Pancreas (tissue), 10 donors: ENCODE measurements around the gene FAM78A. TPM values are rescaled to one million over a fixed set of nuclear protein-coding genes. Genes with fewer than 3 reads are reported as not detected.
"Not testable (repeated sequence)": the region's sequence is repeated elsewhere in the genome, so short reads cannot be mapped to it uniquely, and the experiment has no call there.

Experiments used
- ATAC-seq, 4 donors: fragments of 200-7000 bp; cut with Tn5 transposase; one replicate each; pipeline versions ENCODE4 v1.8.0 to v1.9.1; 2020; ENCODE audit warnings: mild to moderate bottlenecking in 4 of 4, moderate library complexity in 4 of 4
- DNase-seq, 6 donors: peaks; one replicate each; pipeline ENCODE4 v3.0.0-alpha.2; 2020
- FAIRE-seq: peaks from 2 replicates; lab custom pipeline; 2012; peaks lifted over from hg19 to GRCh38; lab: Jason Lieb, UNC
- H3K27ac ChIP-seq, 4 donors: fragments of 200-600 bp; sonication (generic); 1 replicate in 3 of 4; 2 replicates in 1 of 4; pipeline versions ENCODE4 v1.5.0 to v1.8.0; 2020
- H3K27me3 ChIP-seq, 4 donors: fragments of 200-600 bp; one replicate each; pipeline ENCODE4 v1.8.0; 2021
- H3K36me3 ChIP-seq, 3 donors: fragments of 200-600 bp; sonication (generic) in 1 of 3; one replicate each; pipeline versions ENCODE4 v1.5.0 to v1.8.0; 2020 to 2021
- H3K4me1 ChIP-seq, 3 donors: fragments of 200-600 bp; one replicate each; pipeline ENCODE4 v1.8.0; 2021
- H3K4me3 ChIP-seq, 4 donors: fragments of 200-600 bp; sonication (generic) in 2 of 4; one replicate each; pipeline versions ENCODE4 v1.5.0 to v1.8.0; 2020 to 2021
- H3K9me3 ChIP-seq, 4 donors: fragments of 200-600 bp; one replicate each; pipeline ENCODE4 v1.8.0; 2021
- CTCF ChIP-seq, 4 donors: fragments of 200-600 bp; sonication (generic) in 3 of 4; IDR thresholded peaks; one replicate each; pipeline versions ENCODE4 v1.5.0 to v1.8.0; 2021; ENCODE audit warnings: antibody characterized with exemption in 4 of 4
- WGBS, 2 donors: extraction: QIAGEN DNeasy Blood & Tissue Kit; methylation state at CpG; one replicate each; pipeline ENCODE4 v1.1.7; 2013; 5-methylcytosine and 5-hydroxymethylcytosine counted together
- intact Hi-C, 3 donors: fragments of 100-400 bp; cut with DNase I; formaldehyde crosslinking; loops; one replicate each; pipeline versions ENCODE4 v1.11.1 to v1.14.2; 2022
- polyA plus RNA-seq, 2 donors: library from polyadenylated mRNA; stranded (reverse); fragments of 200-250 nt; gene quantifications; one replicate each; pipeline ENCODE4 v1.2.3, GENCODE V29; 2013
- total RNA-seq, 6 donors: library from RNA; stranded (reverse); fragmentation: NEBNext Ultra II Directional in 4 of 6; extraction: Animal tissue kit (Norgen Biotek cat#: 25700) in 4 of 6; gene quantifications; one replicate each; pipeline versions ENCODE4 v1.2.1 to v1.2.4, GENCODE V29; 2021 to 2023
- donor health status: healthy with polysubstance abuse.
- donor health status: DM: no; HTN: no; CAD: no; lungs with moderate emphysema.
- donor health status: DM: no; HTN: no; CAD: no.
- donor health status: control.
- donor health status: control.
- donor health status: Bipolar disorder and iron deficiency.
- donor health status: DM: yes; HTN: yes; CAD: no.
- donor health status: DM: no; HTN: no; CAD: no.
- donor health status: DM: no; HTN: no; CAD: no.
- donor health status: DM: yes; HTN: yes; CAD: no.

Gene FAM78A
- total and polyA plus RNA-seq, 8 donors = 0.37 to 3.9 (median 0.78) TPM

DNA sequence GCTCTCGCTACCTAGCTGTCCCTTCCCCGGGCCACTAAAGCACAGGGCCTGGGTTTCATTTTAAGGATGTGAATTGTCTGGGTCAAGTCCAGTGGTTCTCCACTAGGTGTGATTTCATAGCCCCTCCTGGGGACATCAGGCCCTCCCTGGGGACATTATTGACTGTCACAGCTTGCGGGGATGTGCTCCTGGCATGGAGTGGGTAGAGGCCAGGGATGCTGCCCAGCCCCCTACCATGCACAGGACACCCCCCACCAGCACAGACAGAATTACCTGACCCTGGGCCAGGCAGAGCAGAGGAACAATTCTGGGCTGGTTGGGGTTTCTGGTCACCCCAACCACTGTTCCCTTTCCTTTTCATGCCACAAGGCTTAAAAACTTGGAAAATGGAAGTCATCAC lies 4.1 kb downstream of the FAM78A start:
- 90 to 93% methylated on average over 3 of the region's 3 CpGs for WGBS, 2 donors
- Histone ChIP-seq H3K4me3 (no peak overlapping the region), H3K36me3 (no peaks in the 10 kb centered on the region), H3K4me1 (no peaks in the 10 kb centered on the region), H3K27me3 (no peaks in the 10 kb centered on the region), H3K27ac (peak overlapping the region in 1 of 4 donors; percentile 67), H3K9me3 (no peaks in the 10 kb centered on the region)
- TF ChIP-seq CTCF (IDR thresholded peaks at IDR 0.05) = no peak
- no peak for ATAC-seq
- no peak for FAIRE-seq
- no peak for DNase-seq
- intact Hi-C loops = no loop called here

- Histone ChIP-seq H3K27me3 (no peaks in the 10 kb centered on the region), H3K36me3 (no peaks in the 10 kb centered on the region), H3K27ac (peak overlapping the region in 1 of 4 donors; percentile 46), H3K9me3 (no peaks in the 10 kb centered on the region), H3K4me1 (no peaks in the 10 kb centered on the region), H3K4me3 (no peak overlapping the region)
- TF ChIP-seq CTCF (IDR thresholded peaks at IDR 0.05) = no peak
- WGBS, 2 donors = 61 to 66% methylated on average over 6 of the region's 6 CpGs
- no peak for ATAC-seq
- DNase-seq = no peak
- no peak for FAIRE-seq
- intact Hi-C loops = no loop called here
Observed at GRCh38 chr9:131271506-131271931, 4.8 kb downstream of the FAM78A start.

DNA sequence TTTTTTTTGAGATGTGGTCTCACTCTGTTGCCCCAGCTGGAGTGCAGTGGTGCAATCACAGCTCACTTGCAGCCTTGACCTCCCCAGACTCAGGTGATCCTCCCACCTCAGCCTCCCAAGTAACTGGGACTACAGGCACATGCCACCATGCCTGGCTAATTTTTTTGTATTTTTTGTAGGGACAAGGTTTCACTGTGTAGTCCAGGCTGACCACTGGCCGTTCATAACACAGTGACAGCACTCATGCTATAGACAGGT lies 5.4 kb downstream of the FAM78A start:
- H3K4me1 ChIP-seq, DNase-seq, H3K4me3 ChIP-seq, intact Hi-C loops, FAIRE-seq, ATAC-seq, H3K9me3 ChIP-seq, H3K27me3 ChIP-seq, H3K36me3 ChIP-seq: not testable (repeated sequence)
- WGBS, 2 donors = 85 to 88% methylated on average over 1 of the region's 1 CpG
- H3K27ac ChIP-seq = peak overlapping the region in 2 of 4 donors; percentile 28 to 46

GRCh38 chr9:131270171-131271015 lies 5.9 kb downstream of the FAM78A start:
- Histone ChIP-seq H3K4me3 (no peak overlapping the region), H3K4me1 (no peaks in the 10 kb centered on the region), H3K9me3 (no peaks in the 10 kb centered on the region), H3K36me3 (no peaks in the 10 kb centered on the region), H3K27ac (peak overlapping the region in 2 of 4 donors; percentile 44 to 46), H3K27me3 (no peaks in the 10 kb centered on the region)
- 68 to 77% methylated on average over 17 to 20 of the region's 20 CpGs for WGBS, 2 donors
- TF ChIP-seq CTCF (IDR thresholded peaks at IDR 0.05) = no peak
- DNase-seq = peak in 1 of 6 donors; percentile 60
- intact Hi-C loops = no loop called here
- no peak for FAIRE-seq
- ATAC-seq = peak in 3 of 4 donors; percentile 36 to 51 (median 37)

DNA sequence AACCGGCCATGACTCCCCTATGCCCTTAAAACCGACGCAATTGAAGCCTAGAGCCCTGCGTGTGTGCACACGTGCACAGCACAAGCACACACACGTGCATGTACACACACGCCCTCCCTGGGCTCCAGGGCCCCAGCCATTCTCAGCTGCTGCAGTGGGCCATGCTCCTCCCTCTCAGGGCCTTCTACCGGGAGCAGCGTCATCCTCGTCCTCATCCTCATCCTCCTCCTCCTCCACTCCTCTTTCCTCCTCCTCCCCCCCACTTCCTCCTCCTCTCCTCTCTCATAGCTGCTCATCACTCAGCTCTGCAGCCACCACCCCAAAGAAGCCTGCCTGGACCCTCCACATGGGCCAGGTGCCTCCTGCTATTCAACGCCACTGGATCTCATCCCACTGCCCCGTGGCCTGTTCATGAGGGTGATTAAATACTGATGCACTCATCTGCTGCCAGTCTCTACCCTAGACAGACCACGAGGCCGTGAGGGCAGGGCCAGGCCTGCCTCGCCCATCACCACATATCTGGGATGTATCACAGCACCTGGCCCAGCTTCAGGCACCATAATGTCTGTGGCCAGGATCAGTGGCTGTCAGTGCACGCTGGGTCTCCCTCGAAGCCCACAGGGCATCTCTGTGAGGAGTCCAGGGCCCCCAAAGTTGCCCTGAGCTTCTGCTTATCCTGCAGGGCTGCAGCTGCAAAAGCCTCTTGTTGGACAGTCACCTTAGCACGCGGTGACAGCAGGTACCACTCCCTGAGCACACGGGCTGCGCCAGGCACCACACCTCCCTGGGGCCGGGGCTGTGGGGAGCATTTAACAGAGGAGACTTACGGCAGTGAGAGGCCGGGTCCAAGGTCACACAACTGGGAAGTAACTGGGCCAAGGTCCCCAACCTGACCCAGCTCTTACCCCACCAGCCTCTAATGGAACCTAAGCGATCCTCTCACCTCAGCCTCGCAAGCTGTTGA lies 9.8 kb downstream of the FAM78A start:
- FAIRE-seq (no peak), ATAC-seq (no peak), DNase-seq (peak in 1 of 6 donors; percentile 37)
- no peaks in the 10 kb centered on the region for H3K9me3 ChIP-seq
- H3K4me3 ChIP-seq = no peak overlapping the region
- no peaks in the 10 kb centered on the region for H3K27me3 ChIP-seq
- intact Hi-C loops = no loop called here
- H3K4me1 ChIP-seq = no peaks in the 10 kb centered on the region
- no peak overlapping the region for H3K27ac ChIP-seq
- 77 to 79% methylated on average over 26 of the region's 26 CpGs for WGBS, 2 donors
- H3K36me3 ChIP-seq = no peaks in the 10 kb centered on the region
- TF ChIP-seq CTCF (IDR thresholded peaks at IDR 0.05) = no peak
